HCT116 (cell line): Measurements from ENCODE around the gene DCAF4. TPM values are rescaled to one million over a fixed set of nuclear protein-coding genes. Genes with fewer than 3 reads are reported as not detected.

Source experiments
- ATAC-seq: fragments of 200-7000 bp; cut with Tn5 transposase; 2 replicates; pipeline ENCODE4 v1.9.1; 2020; ENCODE audit warnings: mild to moderate bottlenecking, moderate library complexity
- BruUV-seq: library from RNA; stranded (reverse); fragments of 400-500 nt; replicated peaks from 2 replicates; lab custom pipeline; 2021; lab: Mats Ljungman, UMichigan
- CTCF ChIA-PET: fragments of 300-600 bp; sonication (Branson Sonifier 250); formaldehyde crosslinking; loops from one replicate; lab custom pipeline; 2021; ENCODE audit warnings: antibody characterized with exemption; lab: Charles Lee
- POLR2A ChIA-PET: fragments of 300-600, 350-600 bp; sonication (Branson Sonifier 250); formaldehyde crosslinking; loops from one replicate; lab custom pipeline; 2021; ENCODE audit warnings: antibody characterized with exemption; lab: Charles Lee
- RAD21 ChIA-PET, 2 experiments: fragments of 300-600 bp; sonication (Branson Sonifier 250); formaldehyde crosslinking; loops; one replicate each; lab custom pipeline; 2023; ENCODE audit warnings: low total read pairs in 2 of 2; ENCODE audit not compliant: uncharacterized antibody in 2 of 2, unreplicated experiment in 2 of 2, low non-redundant PET in 1 of 2; lab: Charles Lee
- DNase-seq: peaks from one replicate; pipeline ENCODE4 v3.0.0-alpha.2; 2010; ENCODE audit warnings: low read depth, low spot score
- H2AFZ ChIP-seq: fragments of 200-600 bp; shearing (Covaris generic), sonication (generic); 2 replicates; pipeline ENCODE4 v1.6.1; 2017; ENCODE audit warnings: low read depth, mixed run types, mixed read lengths, antibody characterized with exemption, low read length; ENCODE audit not compliant: poor library complexity, severe bottlenecking
- H3K27ac ChIP-seq: 2 replicates; pipeline ENCODE4 v1.5.1; 2012; ENCODE audit warnings: low read depth, low read length
- H3K27me3 ChIP-seq: fragments of 200-600 bp; sonication (generic); 2 replicates; pipeline ENCODE4 v1.6.1; 2016; ENCODE audit warnings: mixed run types, low read length, mixed read lengths; ENCODE audit not compliant: insufficient read depth
- H3K36me3 ChIP-seq, 2 experiments: fragments of 200-500 bp in 1 of 2; fragments of 200-600 bp in 1 of 2; sonication (Bioruptor generic) in 1 of 2; sonication (generic) in 1 of 2; 2 replicates each; pipeline versions ENCODE4 v1.5.1 to v1.6.1; 2014 to 2016; ENCODE audit warnings: low read length in 2 of 2, inconsistent platforms in 1 of 2, mixed read lengths in 1 of 2, mixed run types in 1 of 2; ENCODE audit not compliant: insufficient read depth in 2 of 2, control insufficient read depth in 1 of 2
- H3K4me1 ChIP-seq, 2 experiments: fragments of 200-600 bp in 1 of 2; sonication (generic) in 1 of 2; 2 replicates each; pipeline versions ENCODE4 v1.5.1 to v1.6.1; 2012 to 2017; ENCODE audit warnings: low read length in 2 of 2, inconsistent platforms in 1 of 2, mild to moderate bottlenecking in 1 of 2, mixed read lengths in 1 of 2, mixed run types in 1 of 2, moderate library complexity in 1 of 2; ENCODE audit not compliant: insufficient read depth in 2 of 2, control insufficient read depth in 1 of 2
- H3K4me2 ChIP-seq: fragments of 200-600 bp; sonication (generic); 2 replicates; pipeline ENCODE4 v1.6.1; 2017; ENCODE audit warnings: mixed run types, low read length, mixed read lengths
- H3K4me3 ChIP-seq, 2 experiments: fragments of 200-600 bp in 1 of 2; sonication (generic) in 1 of 2; replicated peaks in 1 of 2; 2 replicates each; pipeline ENCODE4 v1.5.1; 2011 to 2016; ENCODE audit warnings: low read length in 2 of 2, control low read depth in 1 of 2, low read depth in 1 of 2, mild to moderate bottlenecking in 1 of 2, mixed read lengths in 1 of 2, mixed run types in 1 of 2
- H3K79me2 ChIP-seq: fragments of 200-600 bp; sonication (generic); 2 replicates; pipeline ENCODE4 v1.6.1; 2017; ENCODE audit warnings: mild to moderate bottlenecking, mixed run types, low read length, moderate library complexity, mixed read lengths; ENCODE audit not compliant: insufficient read depth
- H3K9ac ChIP-seq: fragments of 200-600 bp; sonication (generic); 2 replicates; pipeline ENCODE4 v1.6.1; 2016; ENCODE audit warnings: low read length, mixed read lengths
- H3K9me2 ChIP-seq: fragments of 200-600 bp; sonication (generic), shearing (Covaris generic); 2 replicates; pipeline ENCODE4 v1.6.1; 2017; ENCODE audit warnings: mixed run types, mild to moderate bottlenecking, moderate library complexity; ENCODE audit not compliant: insufficient read depth
- H3K9me3 ChIP-seq, 2 experiments: fragments of 200-500 bp in 1 of 2; fragments of 200-600 bp in 1 of 2; sonication (Bioruptor generic) in 1 of 2; sonication (generic) in 1 of 2; 2 replicates each; pipeline ENCODE4 v1.6.1; 2014 to 2017; ENCODE audit warnings: low read length in 2 of 2, mixed read lengths in 2 of 2, inconsistent platforms in 1 of 2, low read depth in 1 of 2, mild to moderate bottlenecking in 1 of 2, mixed run types in 1 of 2, moderate library complexity in 1 of 2; ENCODE audit not compliant: control insufficient read depth in 1 of 2, insufficient read depth in 1 of 2
- H4K20me1 ChIP-seq: fragments of 200-600 bp; sonication (generic), shearing (Covaris generic); 2 replicates; pipeline ENCODE4 v1.6.1; 2017; ENCODE audit warnings: mixed run types, mild to moderate bottlenecking, moderate library complexity; ENCODE audit not compliant: insufficient read depth
- CBX3 ChIP-seq: IDR thresholded peaks from 2 replicates; pipeline ENCODE4 v1.6.1; 2012; ENCODE audit warnings: low read depth
- ELF1 ChIP-seq: IDR thresholded peaks from 2 replicates; pipeline ENCODE4 v1.6.1; 2012; ENCODE audit warnings: low read depth, borderline replicate concordance
- RAD21 ChIP-seq: IDR thresholded peaks from 2 replicates; pipeline ENCODE4 v1.6.1; 2012; ENCODE audit warnings: low read depth, mild to moderate bottlenecking
- TCF7L2 ChIP-seq: IDR thresholded peaks from 2 replicates; pipeline ENCODE4 v1.7.0; 2011; ENCODE audit warnings: borderline replicate concordance, inconsistent platforms; ENCODE audit not compliant: insufficient read depth, insufficient read length; ENCODE audit errors: extremely low read depth
- ZNF274 ChIP-seq: fragments of 200-500 bp; sonication (Bioruptor generic); IDR thresholded peaks from 2 replicates; pipeline ENCODE4 v1.6.1; 2014; ENCODE audit warnings: mild to moderate bottlenecking, low read depth, low read length, inconsistent platforms
- intact Hi-C: fragments of 100-400 bp; cut with micrococcal nuclease; formaldehyde crosslinking; loops from 2 replicates; pipeline ENCODE4 v1.10.0; 2022
- total RNA-seq: library from RNA; stranded (reverse); gene quantifications from one replicate; pipeline ENCODE4 v1.2.1, GENCODE V29; 2021; ENCODE audit not compliant: unreplicated experiment
- TF ChIP-seq, protein P1 (sequence below): IDR thresholded peaks from 2 replicates; pipeline ENCODE4 v1.6.1; 2012; ENCODE audit warnings: low read depth

The DCAF4 gene
- total RNA-seq, 1 experiment from 2014 or later: 19.3 TPM

DNA sequence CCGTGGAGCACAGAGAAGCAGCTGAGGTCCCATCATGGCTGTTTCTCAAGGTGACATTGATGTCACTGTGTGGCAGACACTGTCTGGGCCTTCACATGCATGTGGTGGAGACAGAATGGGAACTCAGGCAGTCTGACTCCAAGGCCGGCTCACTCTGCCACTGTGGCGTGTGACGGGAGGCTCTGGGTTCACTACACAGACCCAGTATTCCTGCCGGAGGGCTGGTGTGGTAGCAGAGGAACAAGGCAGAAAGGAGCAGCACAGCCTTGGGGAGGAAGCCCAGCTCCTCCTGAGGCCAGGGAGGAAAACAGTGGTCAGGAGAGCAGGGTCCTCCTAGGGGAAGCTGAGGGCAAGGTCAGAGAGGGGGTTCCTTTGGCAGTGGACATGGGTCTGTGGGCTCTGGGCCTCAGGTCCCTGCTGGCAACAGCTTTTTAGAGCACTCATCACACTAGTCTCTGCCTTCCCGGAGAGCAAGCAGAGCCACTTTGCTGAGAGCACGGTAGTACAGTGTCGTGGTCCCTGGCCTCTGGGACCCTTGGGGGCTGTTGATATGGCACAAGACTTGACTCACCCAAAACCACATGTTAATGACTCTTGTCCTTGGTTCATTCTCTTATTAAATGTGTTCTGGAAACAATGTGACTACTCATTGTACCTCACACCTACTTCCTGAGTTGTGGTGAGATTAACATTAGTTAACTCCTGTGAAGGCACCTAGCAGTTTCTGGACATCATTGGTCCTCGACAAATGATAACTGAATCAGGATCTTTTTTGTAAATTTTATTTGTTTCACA is 21.3 kb downstream of the DCAF4 start:
- CTCF ChIA-PET: interaction anchor here (0.9 to 3.2 kb wide), 8 partner anchors 10 to 434 kb away, joined by 3 to 41 read pairs (median 7); no protein-coding TSS in a partner anchor
- peaks cover 0 to 2% of the 10 kb centered on the region in 2 experiments; a peak in 3 of 4 replicates for H3K36me3 ChIP-seq
- H3K4me3 ChIP-seq: no peak overlapping the region
- H3K27me3 ChIP-seq: no peaks in the 10 kb centered on the region
- TF ChIP-seq, protein P1, sequence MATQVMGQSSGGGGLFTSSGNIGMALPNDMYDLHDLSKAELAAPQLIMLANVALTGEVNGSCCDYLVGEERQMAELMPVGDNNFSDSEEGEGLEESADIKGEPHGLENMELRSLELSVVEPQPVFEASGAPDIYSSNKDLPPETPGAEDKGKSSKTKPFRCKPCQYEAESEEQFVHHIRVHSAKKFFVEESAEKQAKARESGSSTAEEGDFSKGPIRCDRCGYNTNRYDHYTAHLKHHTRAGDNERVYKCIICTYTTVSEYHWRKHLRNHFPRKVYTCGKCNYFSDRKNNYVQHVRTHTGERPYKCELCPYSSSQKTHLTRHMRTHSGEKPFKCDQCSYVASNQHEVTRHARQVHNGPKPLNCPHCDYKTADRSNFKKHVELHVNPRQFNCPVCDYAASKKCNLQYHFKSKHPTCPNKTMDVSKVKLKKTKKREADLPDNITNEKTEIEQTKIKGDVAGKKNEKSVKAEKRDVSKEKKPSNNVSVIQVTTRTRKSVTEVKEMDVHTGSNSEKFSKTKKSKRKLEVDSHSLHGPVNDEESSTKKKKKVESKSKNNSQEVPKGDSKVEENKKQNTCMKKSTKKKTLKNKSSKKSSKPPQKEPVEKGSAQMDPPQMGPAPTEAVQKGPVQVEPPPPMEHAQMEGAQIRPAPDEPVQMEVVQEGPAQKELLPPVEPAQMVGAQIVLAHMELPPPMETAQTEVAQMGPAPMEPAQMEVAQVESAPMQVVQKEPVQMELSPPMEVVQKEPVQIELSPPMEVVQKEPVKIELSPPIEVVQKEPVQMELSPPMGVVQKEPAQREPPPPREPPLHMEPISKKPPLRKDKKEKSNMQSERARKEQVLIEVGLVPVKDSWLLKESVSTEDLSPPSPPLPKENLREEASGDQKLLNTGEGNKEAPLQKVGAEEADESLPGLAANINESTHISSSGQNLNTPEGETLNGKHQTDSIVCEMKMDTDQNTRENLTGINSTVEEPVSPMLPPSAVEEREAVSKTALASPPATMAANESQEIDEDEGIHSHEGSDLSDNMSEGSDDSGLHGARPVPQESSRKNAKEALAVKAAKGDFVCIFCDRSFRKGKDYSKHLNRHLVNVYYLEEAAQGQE: no peak
- TF ChIP-seq ZNF274 (no peak), ELF1 (no peak), CBX3 (no peak), RAD21 (no peak), TCF7L2 (no peak)
- no peaks in the 10 kb centered on the region for H4K20me1 ChIP-seq
- intact Hi-C loops: loop anchor here (1.0 kb wide), 2 partner anchors 42 to 433 kb away; no protein-coding TSS in a partner anchor
- ATAC-seq (no peak), DNase-seq (no peak)
- H3K4me2 ChIP-seq: no peak overlapping the region
- no peaks in the 10 kb centered on the region for H3K4me1 ChIP-seq
- no peak overlapping the region for H3K27ac ChIP-seq
- no peak overlapping the region for H2AFZ ChIP-seq
- no peak overlapping the region for H3K9ac ChIP-seq
- no peaks in the 10 kb centered on the region for H3K9me2 ChIP-seq
- RAD21 ChIA-PET: interaction anchor here in 1 of 2 experiments (1.3 kb wide), 1 partner anchor 430 kb away, joined by 3 read pairs; no protein-coding TSS in a partner anchor
- no TSS peak for BruUV-seq
- no peaks in the 10 kb centered on the region for H3K79me2 ChIP-seq
- no peaks in the 10 kb centered on the region for H3K9me3 ChIP-seq
- POLR2A ChIA-PET: no interaction called here
